PFSK-1 (cell line): ENCODE results near the gene L3MBTL4.

Experiments
- FOXP2 ChIP-seq: optimal IDR thresholded peaks from 2 replicates; pipeline ENCODE3; 2011; ENCODE audit warnings: borderline replicate concordance, control low read depth, inconsistent platforms; ENCODE audit not compliant: insufficient read depth; ENCODE audit errors: extremely low read length, extremely low read depth
- POLR2AphosphoS5 ChIP-seq: IDR thresholded peaks from 2 replicates; pipeline ENCODE4 v1.6.1; 2012; ENCODE audit warnings: low read depth, mild to moderate bottlenecking, control low read depth, low read length, moderate library complexity
- REST ChIP-seq, 2 experiments: IDR thresholded peaks; 2 replicates each; pipeline versions ENCODE4 v1.6.1 to v1.8.0; 2011 to 2012; ENCODE audit warnings: low read depth in 2 of 2, low read length in 2 of 2, control low read depth in 1 of 2, inconsistent platforms in 1 of 2, mild to moderate bottlenecking in 1 of 2, moderate library complexity in 1 of 2; ENCODE audit not compliant: insufficient read depth in 1 of 2
- SIN3A ChIP-seq: IDR thresholded peaks from 2 replicates; pipeline ENCODE4 v1.6.1; 2012; ENCODE audit warnings: mild to moderate bottlenecking, low read length, moderate library complexity, borderline replicate concordance; ENCODE audit not compliant: insufficient read depth

- TF ChIP-seq POLR2AphosphoS5 (no peak), REST (IDR thresholded peaks at IDR 0.05; ENCODE audit: insufficient read depth in 1 of 2, low read depth in 2 of 2, low read length in 2 of 2) (no peak), FOXP2 (no peak), SIN3A (no peak)
Measured at GRCh38 chr18:6239716-6240115, 175.0 kb downstream of the L3MBTL4 start.
